ENCODE results near the gene ZNF506. TPM values are rescaled to one million over a fixed set of nuclear protein-coding genes. Genes with fewer than 3 reads are reported as not detected.
"Not testable (repeated sequence)": the region's sequence is repeated elsewhere in the genome, so short reads cannot be mapped to it uniquely, and the experiment has no call there.

The ZNF506 gene
- total RNA-seq, 1 experiment from 2014 or later, result 2.5 TPM

DNA sequence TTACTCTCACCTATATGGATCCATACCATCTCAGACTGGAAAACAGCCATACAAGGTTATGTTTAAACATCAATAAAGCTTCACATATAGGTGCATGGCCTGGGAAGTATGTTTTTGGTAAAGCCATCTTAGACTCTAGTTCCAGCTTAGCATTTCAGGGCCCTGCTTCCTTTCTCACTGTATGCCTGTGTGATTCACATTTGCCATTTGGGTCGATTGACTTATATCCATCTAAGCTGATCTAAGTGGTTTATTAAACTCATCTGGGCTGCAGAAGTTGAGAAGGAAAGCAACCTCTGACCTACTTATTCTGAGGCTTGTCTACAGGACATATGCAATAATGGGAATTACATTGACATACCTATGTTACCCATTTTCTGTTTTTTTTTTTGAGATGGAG, 33.5 kb downstream of the ZNF506 start:
- no peaks in the 10 kb centered on the region for H3K27me3 Mint-ChIP-seq (ENCODE audit: insufficient read depth, unreplicated experiment)
- CTCF ChIA-PET, result no interaction called here
- intact Hi-C loops (cut with micrococcal nuclease), result no loop called here
- peaks cover 62% of the 10 kb centered on the region for H3K36me3 Mint-ChIP-seq (ENCODE audit: insufficient read depth, unreplicated experiment)
- DNase-seq (ENCODE audit: unreplicated experiment), result no peak
- BruUV-seq (replicated peaks), result no TSS peak
- peaks cover 12% of the 10 kb centered on the region for H3K9me3 Mint-ChIP-seq (ENCODE audit: unreplicated experiment)
- POLR2A ChIA-PET, result no interaction called here
- no peak overlapping the region for H3K4me3 Mint-ChIP-seq (ENCODE audit: unreplicated experiment)
- no peak overlapping the region for H3K27ac Mint-ChIP-seq (ENCODE audit: low read depth, unreplicated experiment)
- no peak for TF ChIP-seq CTCF (IDR thresholded peaks at IDR 0.05; ENCODE audit: unreplicated experiment)
- no peaks in the 10 kb centered on the region for H3K4me1 Mint-ChIP-seq (ENCODE audit: insufficient read depth, unreplicated experiment)

- DNase-seq (ENCODE audit: unreplicated experiment); intact Hi-C loops (cut with micrococcal nuclease); BruUV-seq (replicated peaks); POLR2A ChIA-PET; H3K4me3 Mint-ChIP-seq (ENCODE audit: unreplicated experiment); H3K4me1 Mint-ChIP-seq (ENCODE audit: insufficient read depth, unreplicated experiment); H3K27ac Mint-ChIP-seq (ENCODE audit: low read depth, unreplicated experiment); H3K27me3 Mint-ChIP-seq (ENCODE audit: insufficient read depth, unreplicated experiment): not testable (repeated sequence)
- Mint-ChIP-seq H3K9me3 (ENCODE audit: unreplicated experiment) (peaks cover 12% of the 10 kb centered on the region), H3K36me3 (ENCODE audit: insufficient read depth, unreplicated experiment) (peaks cover 62% of the 10 kb centered on the region)
- CTCF ChIA-PET, result interaction anchor here (0.6 kb wide), 2 partner anchors 164 to 214 kb away, joined by 3 to 5 read pairs; no protein-coding TSS in a partner anchor
These were observed 36.1 kb downstream of the ZNF506 start for GRCh38 chr19:19785476-19785875.

DNA sequence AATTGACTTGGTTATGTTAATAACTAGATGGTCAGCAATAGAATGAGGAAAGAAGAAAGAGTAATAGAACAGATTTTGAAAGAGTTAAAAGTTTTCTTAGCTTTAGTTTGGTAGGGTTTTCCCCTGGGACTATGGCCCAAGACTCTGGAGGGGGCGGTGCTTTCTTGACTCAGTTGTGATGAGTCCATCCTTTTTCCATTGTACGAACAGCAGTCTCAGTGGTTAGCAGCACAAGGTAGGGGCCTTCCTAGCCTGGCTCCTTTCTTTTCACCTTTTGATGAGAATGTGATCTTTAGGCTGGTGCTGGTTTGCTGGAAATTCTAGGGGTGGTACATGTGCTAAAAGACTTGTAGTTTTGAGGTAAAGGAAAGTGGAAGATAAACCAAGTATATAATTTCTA, 38.8 kb downstream of the ZNF506 start:
- Mint-ChIP-seq H3K27me3 (ENCODE audit: insufficient read depth, unreplicated experiment) (no peaks in the 10 kb centered on the region), H3K27ac (ENCODE audit: low read depth, unreplicated experiment) (no peak overlapping the region), H3K4me1 (ENCODE audit: insufficient read depth, unreplicated experiment) (peaks cover 8% of the 10 kb centered on the region), H3K9me3 (ENCODE audit: unreplicated experiment) (peaks cover 16% of the 10 kb centered on the region), H3K36me3 (ENCODE audit: insufficient read depth, unreplicated experiment) (peaks cover 50% of the 10 kb centered on the region), H3K4me3 (ENCODE audit: unreplicated experiment) (no peak overlapping the region)
- DNase-seq (ENCODE audit: unreplicated experiment), result no peak
- ChIA-PET CTCF (no interaction called here), POLR2A (interaction anchor here (0.7 kb wide), 1 partner anchor 116 kb away, joined by 3 read pairs; no protein-coding TSS in a partner anchor)
- no TSS peak for BruUV-seq (replicated peaks)
- intact Hi-C loops (cut with micrococcal nuclease), result no loop called here
- no peak for TF ChIP-seq CTCF (IDR thresholded peaks at IDR 0.05; ENCODE audit: unreplicated experiment)

- intact Hi-C loops (cut with micrococcal nuclease); H3K27ac Mint-ChIP-seq (ENCODE audit: low read depth, unreplicated experiment); H3K4me3 Mint-ChIP-seq (ENCODE audit: unreplicated experiment); DNase-seq (ENCODE audit: unreplicated experiment); H3K27me3 Mint-ChIP-seq (ENCODE audit: insufficient read depth, unreplicated experiment); BruUV-seq (replicated peaks); POLR2A ChIA-PET: not testable (repeated sequence)
- Mint-ChIP-seq H3K4me1 (ENCODE audit: insufficient read depth, unreplicated experiment) (peaks cover 14% of the 10 kb centered on the region), H3K36me3 (ENCODE audit: insufficient read depth, unreplicated experiment) (peaks cover 41% of the 10 kb centered on the region), H3K9me3 (ENCODE audit: unreplicated experiment) (peaks cover 16% of the 10 kb centered on the region)
- CTCF ChIA-PET, result interaction anchor here (0.7 to 0.8 kb wide), 2 partner anchors 32 to 48 kb away, joined by 4 to 8 read pairs; no protein-coding TSS in a partner anchor
These were observed 39.8 kb downstream of the ZNF506 start for GRCh38 chr19:19781791-19782190.

- no TSS peak for BruUV-seq (replicated peaks)
- intact Hi-C loops (cut with micrococcal nuclease), result no loop called here
- H3K4me3 Mint-ChIP-seq (ENCODE audit: unreplicated experiment), result peak overlapping the region; percentile 99
These were observed 42.9 kb downstream of the ZNF506 start for GRCh38 chr19:19778666-19779065.

More at GRCh38 chr19:19778666-19779065, 42.9 kb downstream of the ZNF506 start:
- Mint-ChIP-seq H3K27ac (ENCODE audit: low read depth, unreplicated experiment) (no peak overlapping the region), H3K36me3 (ENCODE audit: insufficient read depth, unreplicated experiment) (peaks cover 25% of the 10 kb centered on the region), H3K9me3 (ENCODE audit: unreplicated experiment) (peaks cover 5% of the 10 kb centered on the region), H3K27me3 (ENCODE audit: insufficient read depth, unreplicated experiment) (no peaks in the 10 kb centered on the region), H3K4me1 (ENCODE audit: insufficient read depth, unreplicated experiment) (peaks cover 14% of the 10 kb centered on the region)
- ChIA-PET POLR2A (no interaction called here), CTCF (no interaction called here)
- no peak for TF ChIP-seq CTCF (IDR thresholded peaks at IDR 0.05; ENCODE audit: unreplicated experiment)
- DNase-seq (ENCODE audit: unreplicated experiment), result no peak

All from MCF 10A (cell line).